GM18868 (cell line): Measurements from ENCODE around the gene CRYGB.
"Not testable (repeated sequence)": the region's sequence is repeated elsewhere in the genome, so short reads cannot be mapped to it uniquely, and the experiment has no call there.

ENCODE experiments used
- ATAC-seq: cut with Tn5 transposase; IDR thresholded peaks from one replicate; pipeline ENCODE4 v1.9.1; 2021; ENCODE audit warnings: mild to moderate bottlenecking, moderate library complexity; ENCODE audit not compliant: unreplicated experiment

CRYGB gene

GRCh38 chr2:208118918-208119317 is 27.0 kb downstream of the CRYGB start:
- no peak for ATAC-seq

GRCh38 chr2:208117390-208117789 is 28.6 kb downstream of the CRYGB start:
- ATAC-seq = not testable (repeated sequence)

GRCh38 chr2:208112969-208113368 is 33.0 kb downstream of the CRYGB start:
- ATAC-seq = no peak

- ATAC-seq = not testable (repeated sequence)
Observed at GRCh38 chr2:208112273-208112745, 33.6 kb downstream of the CRYGB start.

GRCh38 chr2:208103616-208104015 is 42.3 kb downstream of the CRYGB start:
- ATAC-seq = no peak

GRCh38 chr2:208101716-208102631 is 44.0 kb downstream of the CRYGB start:
- no peak for ATAC-seq

- ATAC-seq = no peak
Observed at GRCh38 chr2:208099682-208100470, 46.1 kb downstream of the CRYGB start.

GRCh38 chr2:208098701-208099100 is 47.3 kb downstream of the CRYGB start:
- ATAC-seq = not testable (repeated sequence)

GRCh38 chr2:208098267-208098666 is 47.7 kb downstream of the CRYGB start:
- no peak for ATAC-seq

- ATAC-seq = no peak
Observed at GRCh38 chr2:208097801-208098200, 48.2 kb downstream of the CRYGB start.

- ATAC-seq = no peak
Observed at GRCh38 chr2:208097313-208097712, 48.6 kb downstream of the CRYGB start.

- no peak for ATAC-seq
Observed at GRCh38 chr2:208096080-208096479, 49.9 kb downstream of the CRYGB start.

- ATAC-seq = no peak
Observed at GRCh38 chr2:208093128-208093527, 52.8 kb downstream of the CRYGB start.
